Lung (tissue), 12 donors: ENCODE results near the gene GIPC1. TPM values are rescaled to one million over a fixed set of nuclear protein-coding genes. Genes with fewer than 3 reads are reported as not detected.

Experiments used
- ATAC-seq: fragments of 200-7000 bp; cut with Tn5 transposase; one replicate; pipeline ENCODE4 v1.9.1; 2020; ENCODE audit warnings: moderate number of reproducible peaks; ENCODE audit not compliant: insufficient read depth, low FRiP score
- DNase-seq, 3 donors: peaks; one replicate each; pipeline ENCODE4 v3.0.0-alpha.2; 2013 to 2017
- H3K27ac ChIP-seq, 2 donors: one replicate each; pipeline ENCODE4 v1.5.1; 2013; ENCODE audit warnings: mild to moderate bottlenecking in 2 of 2, moderate library complexity in 2 of 2, control low read depth in 1 of 2, inconsistent platforms in 1 of 2, low read depth in 1 of 2, low read length in 1 of 2
- H3K27me3 ChIP-seq, 3 donors: one replicate each; pipeline ENCODE4 v1.5.1; 2013; ENCODE audit warnings: low read length in 2 of 3; ENCODE audit not compliant: control insufficient read depth in 3 of 3, insufficient read depth in 3 of 3
- H3K36me3 ChIP-seq, 4 donors: one replicate each; pipeline ENCODE4 v1.5.1; 2013; ENCODE audit warnings: low read length in 4 of 4, mild to moderate bottlenecking in 1 of 4, moderate library complexity in 1 of 4; ENCODE audit not compliant: control insufficient read depth in 4 of 4, insufficient read depth in 4 of 4
- H3K4me1 ChIP-seq, 5 donors: one replicate each; pipeline ENCODE4 v1.5.1; 2013; ENCODE audit warnings: low read length in 5 of 5, mild to moderate bottlenecking in 2 of 5, moderate library complexity in 1 of 5; ENCODE audit not compliant: control insufficient read depth in 5 of 5, insufficient read depth in 5 of 5
- H3K4me3 ChIP-seq: one replicate; pipeline ENCODE4 v1.5.1; 2013; ENCODE audit warnings: mild to moderate bottlenecking, control low read depth, moderate library complexity
- H3K9ac ChIP-seq, 2 donors: one replicate each; pipeline ENCODE4 v1.5.1; 2013; ENCODE audit warnings: low read length in 2 of 2, control low read depth in 1 of 2; ENCODE audit not compliant: insufficient read depth in 1 of 2
- H3K9me3 ChIP-seq, 4 donors: one replicate each; pipeline ENCODE4 v1.5.1; 2013; ENCODE audit warnings: low read length in 3 of 4, mild to moderate bottlenecking in 1 of 4, moderate library complexity in 1 of 4; ENCODE audit not compliant: control insufficient read depth in 4 of 4, insufficient read depth in 3 of 4
- CTCF ChIP-seq: IDR thresholded peaks from 2 replicates; pipeline ENCODE4 v1.5.1; 2012; ENCODE audit warnings: mild to moderate bottlenecking; ENCODE audit errors: control extremely low read depth, extremely low read depth
- WGBS, 2 donors: extraction: QIAGEN DNeasy Blood & Tissue Kit; methylation state at CpG; one replicate each; pipeline ENCODE4 v1.1.7; 2013; 5-methylcytosine and 5-hydroxymethylcytosine counted together
- polyA plus RNA-seq, 2 donors: library from polyadenylated mRNA; stranded (reverse); fragments of 200-250 nt; gene quantifications; one replicate each; pipeline ENCODE4 v1.2.1, GENCODE V29; 2013
- total RNA-seq, 2 donors: library from RNA; depleted of rRNA in 1 of 2; stranded (reverse); fragments of >200 nt in 1 of 2; gene quantifications; one replicate each; pipeline ENCODE4 v1.2.1, GENCODE V29; 2014 to 2021
- donor health status: control.
- donor health status: control.
- donor health status: Bipolar disorder and iron deficiency.
- donor health status: healthy.
- donor health status: DM: yes; HTN: yes; CAD: no.

GIPC1 gene
- total and polyA plus RNA-seq, 4 donors = 94.9 to 156 (median 131) TPM

GRCh38 chr19:14435320-14436050, 60.4 kb downstream of the GIPC1 start:
- no peaks in the 10 kb centered on the region for H3K27me3 ChIP-seq
- DNase-seq = no peak
- no peak overlapping the region for H3K9ac ChIP-seq
- H3K4me1 ChIP-seq = peaks cover 0 to 29% (median 11%) of the 10 kb centered on the region in 5 donors
- no peak for TF ChIP-seq CTCF
- H3K4me3 ChIP-seq = no peak overlapping the region
- 65 to 73% methylated on average over 17 of the region's 17 CpGs for WGBS, 2 donors
- no peak for ATAC-seq
- H3K27ac ChIP-seq = peak overlapping the region; percentile 80 to 82
- H3K9me3 ChIP-seq = no peaks in the 10 kb centered on the region
- no peaks in the 10 kb centered on the region for H3K36me3 ChIP-seq

GRCh38 chr19:14434543-14435319, 61.2 kb downstream of the GIPC1 start:
- Histone ChIP-seq H3K27me3 (no peaks in the 10 kb centered on the region), H3K4me1 (peaks cover 0 to 22% (median 8%) of the 10 kb centered on the region in 5 donors), H3K4me3 (peak overlapping the region; percentile 82), H3K27ac (peak overlapping the region; percentile 87 to 95), H3K36me3 (no peaks in the 10 kb centered on the region), H3K9ac (no peak overlapping the region), H3K9me3 (no peaks in the 10 kb centered on the region)
- peak; percentile 76 for ATAC-seq
- no peak for TF ChIP-seq CTCF
- peak in 1 of 3 donors; percentile 45 for DNase-seq
- WGBS, 2 donors = 48 to 57% methylated on average over 23 of the region's 23 CpGs

- Histone ChIP-seq H3K27ac (peak overlapping the region; percentile 87 to 95), H3K4me3 (peak overlapping the region; percentile 82), H3K27me3 (no peaks in the 10 kb centered on the region), H3K4me1 (peaks cover 0 to 22% (median 3%) of the 10 kb centered on the region in 5 donors), H3K36me3 (no peaks in the 10 kb centered on the region), H3K9ac (no peak overlapping the region), H3K9me3 (no peaks in the 10 kb centered on the region)
- TF ChIP-seq CTCF = no peak
- WGBS, 2 donors = 2 to 3% methylated on average over 41 to 52 of the region's 52 CpGs
- peak in 2 of 3 donors; percentile 27 to 50 for DNase-seq
- no peak for ATAC-seq
These were observed 62.1 kb downstream of the GIPC1 start for GRCh38 chr19:14433554-14434501.
